Measurements from ENCODE around the gene C10orf90. TPM values are rescaled to one million over a fixed set of nuclear protein-coding genes. Genes with fewer than 3 reads are reported as not detected.

The C10orf90 gene
- polyA plus RNA-seq, 3 donors, result not detected

- H3K4me3 ChIP-seq (replicated peaks in 1 of 3; ENCODE audit: low read depth in 2 of 3, low read length in 3 of 3), result no peak overlapping the region
- TF ChIP-seq, protein P1, sequence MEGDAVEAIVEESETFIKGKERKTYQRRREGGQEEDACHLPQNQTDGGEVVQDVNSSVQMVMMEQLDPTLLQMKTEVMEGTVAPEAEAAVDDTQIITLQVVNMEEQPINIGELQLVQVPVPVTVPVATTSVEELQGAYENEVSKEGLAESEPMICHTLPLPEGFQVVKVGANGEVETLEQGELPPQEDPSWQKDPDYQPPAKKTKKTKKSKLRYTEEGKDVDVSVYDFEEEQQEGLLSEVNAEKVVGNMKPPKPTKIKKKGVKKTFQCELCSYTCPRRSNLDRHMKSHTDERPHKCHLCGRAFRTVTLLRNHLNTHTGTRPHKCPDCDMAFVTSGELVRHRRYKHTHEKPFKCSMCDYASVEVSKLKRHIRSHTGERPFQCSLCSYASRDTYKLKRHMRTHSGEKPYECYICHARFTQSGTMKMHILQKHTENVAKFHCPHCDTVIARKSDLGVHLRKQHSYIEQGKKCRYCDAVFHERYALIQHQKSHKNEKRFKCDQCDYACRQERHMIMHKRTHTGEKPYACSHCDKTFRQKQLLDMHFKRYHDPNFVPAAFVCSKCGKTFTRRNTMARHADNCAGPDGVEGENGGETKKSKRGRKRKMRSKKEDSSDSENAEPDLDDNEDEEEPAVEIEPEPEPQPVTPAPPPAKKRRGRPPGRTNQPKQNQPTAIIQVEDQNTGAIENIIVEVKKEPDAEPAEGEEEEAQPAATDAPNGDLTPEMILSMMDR (IDR thresholded peaks at IDR 0.05), result no peak
- no peaks in the 10 kb centered on the region for H3K4me1 Mint-ChIP-seq
- H3K27ac Mint-ChIP-seq, result no peak overlapping the region
- 81% methylated on average over 2 of the region's 2 CpGs for WGBS (ENCODE audit: insufficient coverage)
- H3K9ac ChIP-seq (ENCODE audit: insufficient read depth, low read length, poor library complexity, severe bottlenecking), result no peak overlapping the region
- no peak for DNase-seq
- no peaks in the 10 kb centered on the region for H3K36me3 ChIP-seq (replicated peaks in 1 of 2; ENCODE audit: control insufficient read depth in 1 of 2, insufficient read depth in 2 of 2, low read length in 2 of 2)
- H3K27ac ChIP-seq (ENCODE audit: low read depth in 1 of 2, low read length in 2 of 2), result no peak overlapping the region
- H3K9me3 ChIP-seq (replicated peaks in 1 of 2; ENCODE audit: control insufficient read depth in 1 of 2, insufficient read depth in 1 of 2, low read length in 2 of 2), result no peaks in the 10 kb centered on the region
- peaks cover 5 to 10% (median 7%) of the 10 kb centered on the region in 3 donors for H3K27me3 Mint-ChIP-seq (ENCODE audit: low read depth in 3 of 3)
- no peak overlapping the region for H3K4me3 Mint-ChIP-seq
- H3K4me1 ChIP-seq (ENCODE audit: control insufficient read depth in 1 of 2, insufficient read depth in 2 of 2, low read length in 2 of 2), result no peaks in the 10 kb centered on the region
- intact Hi-C loops (cut with micrococcal nuclease), result no loop called here
- no peaks in the 10 kb centered on the region for H3K36me3 Mint-ChIP-seq
- no peak overlapping the region for H2AFZ ChIP-seq (ENCODE audit: insufficient read depth, low read depth, low read length, poor library complexity, severe bottlenecking)
- H3K9me3 Mint-ChIP-seq, result peaks cover 2 to 9% (median 5%) of the 10 kb centered on the region in 7 donors
- H3K79me2 ChIP-seq (ENCODE audit: insufficient read depth, low read length), result no peaks in the 10 kb centered on the region
- H4K20me1 ChIP-seq (ENCODE audit: insufficient read depth, low read length), result no peaks in the 10 kb centered on the region
- H3K4me2 ChIP-seq (replicated peaks; ENCODE audit: extremely low read depth, low read length, poor library complexity, severe bottlenecking), result no peak overlapping the region
- peaks cover 2 to 12% of the 10 kb centered on the region in 2 donors for H3K27me3 ChIP-seq (ENCODE audit: control insufficient read depth in 2 of 2, insufficient read depth in 2 of 2, low read length in 2 of 2)
Observed at GRCh38 chr10:126394948-126395347, 275.5 kb downstream of the C10orf90 start.

GRCh38 chr10:126393076-126393475 is 277.4 kb downstream of the C10orf90 start:
- TF ChIP-seq, protein P1 (IDR thresholded peaks at IDR 0.05), result no peak
- H3K9me3 ChIP-seq (replicated peaks in 1 of 2; ENCODE audit: control insufficient read depth in 1 of 2, insufficient read depth in 1 of 2, low read length in 2 of 2), result peaks cover 0 to 7% of the 10 kb centered on the region in 2 donors
- no peaks in the 10 kb centered on the region for H3K36me3 Mint-ChIP-seq
- no peak for DNase-seq
- no peak overlapping the region for H3K27ac Mint-ChIP-seq
- no peaks in the 10 kb centered on the region for H4K20me1 ChIP-seq (ENCODE audit: insufficient read depth, low read length)
- no peak overlapping the region for H2AFZ ChIP-seq (ENCODE audit: insufficient read depth, low read depth, low read length, poor library complexity, severe bottlenecking)
- no peak overlapping the region for H3K27ac ChIP-seq (ENCODE audit: low read depth in 1 of 2, low read length in 2 of 2)
- no peak overlapping the region for H3K4me3 Mint-ChIP-seq
- no peaks in the 10 kb centered on the region for H3K79me2 ChIP-seq (ENCODE audit: insufficient read depth, low read length)
- H3K4me3 ChIP-seq (replicated peaks in 1 of 3; ENCODE audit: low read depth in 2 of 3, low read length in 3 of 3), result no peak overlapping the region
- no peaks in the 10 kb centered on the region for H3K4me1 Mint-ChIP-seq
- no peak overlapping the region for H3K9ac ChIP-seq (ENCODE audit: insufficient read depth, low read length, poor library complexity, severe bottlenecking)
- H3K27me3 ChIP-seq (ENCODE audit: control insufficient read depth in 2 of 2, insufficient read depth in 2 of 2, low read length in 2 of 2), result peaks cover 10 to 29% of the 10 kb centered on the region in 2 donors
- no peaks in the 10 kb centered on the region for H3K36me3 ChIP-seq (replicated peaks in 1 of 2; ENCODE audit: control insufficient read depth in 1 of 2, insufficient read depth in 2 of 2, low read length in 2 of 2)
- no peaks in the 10 kb centered on the region for H3K4me1 ChIP-seq (ENCODE audit: control insufficient read depth in 1 of 2, insufficient read depth in 2 of 2, low read length in 2 of 2)
- intact Hi-C loops (cut with micrococcal nuclease), result no loop called here
- H3K4me2 ChIP-seq (replicated peaks; ENCODE audit: extremely low read depth, low read length, poor library complexity, severe bottlenecking), result no peak overlapping the region
- peaks cover 2 to 14% (median 9%) of the 10 kb centered on the region in 7 donors for H3K9me3 Mint-ChIP-seq
- no CpG with 5 or more reads among the region's 4 CpGs for WGBS (ENCODE audit: insufficient coverage)
- H3K27me3 Mint-ChIP-seq (ENCODE audit: low read depth in 3 of 3), result peaks cover 21 to 27% (median 24%) of the 10 kb centered on the region in 3 donors
